Measurements from ENCODE around the gene SAPCD1.

- TF ChIP-seq CTCF (IDR thresholded peaks at IDR 0.05) (no peak), EZH2 (IDR thresholded peaks at IDR 0.05; ENCODE audit: borderline replicate concordance, insufficient read depth, low read depth, low read length, poor library complexity, severe bottlenecking) (no peak)
Measured at GRCh38 chr6:31723245-31723979, 39.0 kb upstream of the SAPCD1 start, which contains the start of gene MPIG6B.

Measured in B cell (primary cell).